Left forelimb (tissue), 1 donor: ENCODE results near the gene KCTD14.
A peak's percentile ranks its signal among the peaks of the same experiment; 100 is the strongest.
"Not testable (repeated sequence)": the region's sequence is repeated elsewhere in the genome, so short reads cannot be mapped to it uniquely, and the experiment has no call there.

Experiments
- DNase-seq: peaks from one replicate; pipeline ENCODE4 v3.0.0-alpha.2; 2018; ENCODE audit warnings: low spot score

KCTD14 gene

DNA sequence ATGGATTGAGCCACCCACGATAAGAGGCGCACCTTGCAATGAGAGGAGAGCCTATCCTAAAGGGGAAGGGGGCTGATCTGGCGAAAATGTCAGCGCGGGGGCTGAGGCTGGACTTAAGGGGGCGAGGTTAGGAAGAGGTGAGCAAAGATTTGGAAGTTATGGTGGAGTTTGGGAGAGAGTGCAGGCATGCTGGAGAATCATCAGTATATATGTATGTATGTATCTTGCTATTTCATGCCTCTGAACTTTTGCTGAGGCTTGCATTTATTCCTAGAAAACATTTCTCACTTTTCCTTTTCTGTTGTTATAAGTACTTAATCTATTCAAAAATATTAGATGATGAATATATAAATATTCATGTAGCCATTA is 23.4 kb upstream of the KCTD14 start:
- DNase-seq, result no peak

DNA sequence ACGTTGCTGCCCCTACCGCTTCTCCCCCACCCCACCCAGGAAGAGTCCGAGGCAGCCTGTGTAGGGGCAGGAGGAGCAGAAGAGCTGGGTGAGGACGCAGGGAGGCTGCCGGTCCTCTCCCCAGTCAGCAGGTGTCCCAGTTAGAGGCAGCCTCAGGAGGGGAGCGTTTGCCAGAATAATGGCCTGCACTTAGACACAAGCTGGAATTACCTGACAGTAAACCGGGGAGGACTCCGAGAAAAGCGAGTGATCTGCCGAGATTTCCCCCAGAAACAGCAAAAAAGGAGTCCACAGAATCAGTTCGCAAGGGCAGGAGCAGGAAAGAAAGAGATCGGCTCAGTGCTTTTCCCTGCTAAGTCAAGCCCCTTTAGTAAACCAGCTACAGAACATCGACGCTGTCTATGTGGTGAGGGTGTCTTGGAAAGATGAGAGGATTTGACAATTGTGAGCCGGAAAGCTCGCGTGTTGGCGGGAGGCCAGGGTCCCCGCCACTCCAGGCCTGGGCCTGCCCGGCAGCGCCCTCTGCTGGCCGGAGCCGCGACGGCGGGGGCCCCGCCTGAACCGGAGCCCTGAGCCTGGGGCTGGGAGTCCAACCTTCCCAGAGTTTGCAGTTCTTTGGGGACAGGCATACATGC is 22.9 kb upstream of the KCTD14 start:
- peak; percentile 92 for DNase-seq

DNA sequence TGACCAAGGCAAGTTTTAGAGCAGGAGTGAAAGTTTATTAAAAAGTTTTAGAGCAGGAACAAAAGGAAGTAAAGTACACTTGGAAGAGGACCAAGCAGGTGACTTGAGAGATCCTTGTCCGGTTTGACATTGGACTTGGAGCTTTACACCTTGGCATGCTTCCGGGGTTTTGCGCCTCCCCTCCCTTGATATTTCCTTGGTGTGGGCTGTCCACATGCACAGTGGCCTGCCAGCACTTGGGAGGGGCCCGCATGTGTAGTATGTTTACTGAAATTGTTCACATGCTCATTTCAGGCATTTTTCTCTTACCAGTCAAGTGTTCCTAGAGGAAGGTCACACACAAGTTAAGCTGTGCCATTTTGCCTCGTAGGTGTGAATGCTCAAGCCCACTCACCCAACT is 21.6 kb upstream of the KCTD14 start:
- DNase-seq, result no peak

DNA sequence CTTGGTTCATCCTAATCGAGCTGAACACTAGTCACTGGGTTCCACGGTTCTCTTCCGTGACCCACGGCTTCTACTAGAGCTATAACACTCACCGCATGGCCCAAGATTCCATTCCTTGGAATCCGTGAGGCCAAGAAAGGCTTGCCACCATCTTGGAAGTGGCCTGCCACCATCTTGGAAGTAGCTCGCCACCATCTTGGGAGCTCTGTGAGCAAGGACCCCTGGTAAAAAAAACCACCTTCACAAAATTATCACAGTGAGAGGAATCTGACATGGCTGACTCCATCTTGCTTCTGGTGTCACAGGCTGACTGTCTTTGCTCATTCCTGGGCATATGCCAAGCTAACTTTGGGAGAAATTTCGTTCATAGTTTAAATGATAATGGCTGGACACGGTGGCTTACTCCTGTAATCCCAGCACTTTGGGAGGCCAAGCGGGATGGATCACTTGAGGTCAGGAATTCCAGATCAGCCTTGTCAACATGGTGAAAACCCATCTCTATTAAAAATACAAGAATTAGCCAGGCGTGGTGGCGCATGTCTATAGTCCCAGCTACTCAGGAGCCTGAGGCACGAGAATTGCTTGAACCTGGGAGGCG is 18.9 kb upstream of the KCTD14 start:
- no peak for DNase-seq

- DNase-seq, result not testable (repeated sequence)
Observed at GRCh38 chr11:78041380-78041719, 18.3 kb upstream of the KCTD14 start.

DNA sequence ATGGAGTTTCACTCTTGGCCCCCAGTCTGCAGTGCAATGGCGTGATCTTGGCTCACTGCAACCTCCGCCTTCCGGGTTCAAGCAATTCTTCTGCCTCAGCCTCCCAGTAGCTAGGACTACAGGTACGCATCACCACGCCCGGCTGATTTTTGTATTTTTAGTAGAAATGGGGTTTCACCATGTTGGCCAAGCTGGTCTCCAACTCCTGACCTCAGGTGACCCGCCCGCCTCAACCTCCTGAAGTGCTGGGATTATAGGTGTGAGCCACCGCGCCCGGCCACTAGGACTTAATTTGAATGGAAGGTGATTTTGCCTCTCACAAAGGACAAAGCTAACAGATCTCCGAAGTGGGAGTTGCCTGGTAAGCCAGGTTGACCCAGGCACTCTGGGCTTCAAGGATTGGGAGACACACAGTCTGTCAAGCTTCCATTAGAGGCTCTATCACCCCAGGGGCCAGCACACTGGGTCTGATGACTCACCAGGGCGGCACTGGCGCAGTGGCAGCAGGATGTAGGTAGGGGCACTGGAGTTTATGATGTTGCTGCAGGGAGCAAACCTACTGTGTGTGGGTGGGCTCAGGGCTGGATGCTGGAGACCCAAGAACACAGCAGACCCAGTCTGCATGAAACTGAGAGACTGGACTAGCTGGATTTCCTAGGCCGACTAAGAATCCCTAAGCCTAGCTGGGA is 17.8 kb upstream of the KCTD14 start:
- no peak for DNase-seq

- peak; percentile 72 for DNase-seq
Observed at GRCh38 chr11:78039919-78040671, 17.0 kb upstream of the KCTD14 start.

DNA sequence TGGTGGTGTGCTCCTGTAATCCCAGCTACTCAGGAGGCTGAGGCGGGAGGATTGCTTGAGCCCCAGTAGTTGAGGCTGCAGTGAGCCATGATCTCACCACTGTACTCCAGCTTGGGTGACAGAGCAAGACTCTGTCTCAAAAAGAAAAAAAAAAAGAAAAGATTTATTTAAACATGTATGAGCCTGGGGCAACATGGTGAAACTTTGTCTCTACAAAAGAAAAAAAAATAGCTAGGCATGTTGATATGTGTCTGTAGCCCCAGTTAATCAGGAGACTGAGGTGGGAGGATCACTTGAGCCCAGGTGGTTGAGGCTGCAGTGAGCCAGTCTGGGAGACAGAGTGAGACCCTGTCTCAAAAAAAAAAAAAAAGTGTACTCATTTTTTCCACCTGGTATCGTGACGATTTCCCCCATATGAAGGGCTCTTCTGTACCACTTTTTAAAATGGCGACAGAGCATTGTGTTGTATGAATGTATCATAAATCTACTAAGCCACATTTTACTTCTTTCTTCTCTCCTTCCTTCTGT is 16.4 kb upstream of the KCTD14 start:
- no peak for DNase-seq

DNA sequence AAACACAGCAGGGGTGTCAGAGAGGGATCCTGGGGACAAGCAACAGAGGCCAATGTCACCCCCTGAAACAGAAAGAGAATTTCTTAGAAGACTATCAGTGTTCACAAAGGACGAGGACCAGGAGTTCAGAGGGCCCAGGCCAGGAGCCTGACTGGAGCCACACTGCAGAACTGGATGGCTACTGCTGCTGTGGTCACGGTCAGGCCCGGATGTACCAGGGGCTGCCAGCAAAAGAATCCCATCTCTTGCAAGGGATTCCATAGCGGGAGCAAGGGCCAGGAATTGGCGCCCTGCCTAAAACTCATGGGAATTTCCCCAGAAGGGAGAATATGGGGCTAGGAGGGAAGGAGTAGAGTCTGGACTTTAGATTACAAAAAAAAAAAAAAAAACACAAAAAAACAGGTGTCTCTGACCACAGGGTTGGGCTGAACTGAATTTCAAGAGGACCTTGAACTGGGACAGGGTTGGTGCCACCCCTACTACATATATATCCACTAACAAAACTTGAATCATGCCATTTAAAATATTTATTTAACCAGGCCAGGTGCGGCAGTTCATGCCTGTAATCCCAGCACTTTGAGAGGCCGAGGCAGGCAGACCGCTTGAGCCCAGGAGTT is 15.7 kb upstream of the KCTD14 start:
- DNase-seq, result no peak

GRCh38 chr11:78037825-78038620 is 14.9 kb upstream of the KCTD14 start:
- no peak for DNase-seq

GRCh38 chr11:78037056-78037455 is 14.0 kb upstream of the KCTD14 start:
- DNase-seq, result no peak

- no peak for DNase-seq
Observed at GRCh38 chr11:78036313-78036712, 13.2 kb upstream of the KCTD14 start.

GRCh38 chr11:78034623-78035022 is 11.5 kb upstream of the KCTD14 start:
- DNase-seq, result no peak

DNA sequence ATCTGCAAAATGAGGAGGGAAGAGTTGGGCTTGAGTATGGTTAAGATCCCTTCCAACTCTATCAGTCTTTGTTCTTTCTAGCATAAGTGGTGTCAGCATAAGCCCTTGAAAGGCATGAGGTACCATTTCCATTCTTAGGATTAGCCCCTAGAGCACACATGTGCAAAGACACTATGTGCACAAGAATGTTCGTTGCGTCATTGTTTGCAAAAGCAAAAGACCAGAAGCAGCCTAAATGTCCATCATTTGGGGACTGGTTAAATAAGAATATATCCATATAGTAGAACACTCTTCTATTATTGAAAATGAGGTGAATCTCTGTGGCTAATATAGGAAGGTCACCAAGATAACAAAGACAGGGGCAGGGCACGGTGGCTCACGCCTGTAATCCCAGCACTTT is 10.0 kb upstream of the KCTD14 start:
- DNase-seq, result no peak

DNA sequence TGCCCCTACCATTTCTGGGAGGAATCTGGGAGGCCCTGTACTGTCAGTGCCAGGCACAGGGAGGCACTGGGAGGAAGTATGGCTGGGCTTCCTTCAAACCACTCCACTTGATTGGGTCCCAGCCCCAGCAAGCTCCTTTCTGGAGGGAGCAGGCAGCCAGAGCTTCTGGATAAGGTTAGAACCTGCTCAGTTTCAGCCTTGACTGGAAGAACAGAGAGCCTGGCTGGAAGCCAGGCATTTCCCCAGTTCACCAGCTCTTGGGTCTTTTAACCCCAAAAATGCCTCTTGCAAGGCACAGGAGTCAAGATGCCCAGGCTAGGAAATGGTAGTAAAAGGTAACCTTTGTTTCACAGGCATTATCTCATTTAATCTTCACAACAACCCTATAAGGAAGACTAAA is 9.0 kb upstream of the KCTD14 start:
- DNase-seq, result no peak

GRCh38 chr11:78031629-78032028 is 8.6 kb upstream of the KCTD14 start:
- DNase-seq, result no peak

DNA sequence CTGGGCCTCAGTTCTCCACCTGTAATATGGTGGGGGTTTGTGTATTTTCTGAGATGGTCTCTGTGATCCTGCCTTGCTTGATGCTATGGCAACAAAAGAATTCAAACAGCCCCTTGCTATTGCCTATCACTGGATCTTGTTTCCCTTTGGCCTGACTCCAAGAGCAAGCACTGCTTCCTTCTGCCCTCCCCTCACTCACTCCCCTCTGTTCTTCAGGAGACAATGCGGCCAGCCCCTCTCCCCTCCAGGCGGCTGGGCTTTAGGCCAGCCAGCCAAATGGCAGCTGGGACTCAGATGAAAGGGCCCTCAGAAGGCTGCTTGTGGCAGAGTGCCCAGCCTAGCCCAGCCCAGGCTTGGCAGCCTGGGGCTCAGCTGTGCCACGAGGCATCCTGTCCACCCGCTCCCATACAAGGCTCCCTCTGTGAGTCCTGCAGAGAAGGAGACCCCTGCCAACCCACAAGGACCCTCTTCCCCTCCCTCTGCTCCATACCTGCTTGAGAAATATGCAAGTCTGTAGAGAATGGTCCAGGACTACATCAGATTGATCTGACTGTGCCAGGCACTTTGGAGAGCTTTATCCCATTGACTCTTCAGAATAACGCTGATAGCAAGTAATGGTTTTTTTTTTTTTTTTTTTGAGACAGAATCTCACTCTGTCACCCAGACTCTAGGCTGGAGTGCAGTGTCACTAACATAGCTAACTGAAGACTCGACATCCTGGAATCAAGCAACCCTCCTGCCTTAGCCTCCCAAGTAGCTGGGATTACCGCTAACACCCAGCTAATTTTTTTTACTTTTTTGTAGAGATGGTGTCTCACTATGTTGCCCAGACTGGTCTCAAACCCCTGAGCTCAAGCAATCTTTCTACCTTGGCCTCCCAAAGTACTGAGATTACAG is 7.6 kb upstream of the KCTD14 start:
- peak; percentile 88 for DNase-seq

GRCh38 chr11:78028423-78028822 is 5.3 kb upstream of the KCTD14 start:
- DNase-seq, result not testable (repeated sequence)

- no peak for DNase-seq
Observed at GRCh38 chr11:78027759-78028158, 4.7 kb upstream of the KCTD14 start.

GRCh38 chr11:78025378-78025777 is 2.3 kb upstream of the KCTD14 start:
- DNase-seq, result no peak
